HepG2 (cell line): ENCODE data around the gene LIF.

Source experiments
- ASH2L ChIP-seq: fragments of 300-600, 200-600 bp; sonication (generic); IDR thresholded peaks from 2 replicates; pipeline ENCODE4 v1.7.0; 2017; ENCODE audit warnings: low read depth, mild to moderate bottlenecking, moderate library complexity, mixed read lengths, low read length; ENCODE audit not compliant: insufficient read length
- ATF3 ChIP-seq: sonication (generic); formaldehyde crosslinking; IDR thresholded peaks from 2 replicates; pipeline ENCODE4 v1.4.0; 2020; ENCODE audit warnings: missing genetic modification reagents
- EZH2 ChIP-seq: conservative IDR thresholded peaks from 2 replicates; pipeline ENCODE4 v1.6.1; 2012; ENCODE audit warnings: mild to moderate bottlenecking, low read depth, low read length, moderate library complexity
- NR2F6 ChIP-seq, 2 experiments: IDR thresholded peaks; 2 replicates each; pipeline ENCODE4 v1.6.1; 2016; ENCODE audit warnings: antibody characterized with exemption in 1 of 2, mild to moderate bottlenecking in 1 of 2
- POLR2A ChIP-seq, 2 experiments: IDR thresholded peaks; 2 replicates each; pipeline ENCODE4 v1.6.1; 2011; ENCODE audit warnings: low read depth in 2 of 2, low read length in 2 of 2, mild to moderate bottlenecking in 1 of 2, moderate library complexity in 1 of 2; ENCODE audit not compliant: insufficient read depth in 1 of 2
- RARA ChIP-seq: IDR thresholded peaks from 2 replicates; pipeline ENCODE4 v1.6.1; 2016; ENCODE audit warnings: missing genetic modification reagents, missing compliant biosample characterization
- ZNF143 ChIP-seq: sonication (generic); formaldehyde crosslinking; IDR thresholded peaks from 2 replicates; pipeline ENCODE4 v1.4.0; 2020; ENCODE audit warnings: missing genetic modification reagents

GRCh38 chr22:30191040-30191701 is 55.4 kb downstream of the LIF start:
- TF ChIP-seq RARA (CRISPR knock-in tag): no peak
- TF ChIP-seq ATF3 (CRISPR knock-in tag): no peak
- no peak for TF ChIP-seq ASH2L
- TF ChIP-seq NR2F6 (IDR thresholded peaks at IDR 0.05): no peak
- no peak for TF ChIP-seq NR2F6 (CRISPR knock-in tag; IDR thresholded peaks at IDR 0.05)
- no peak for TF ChIP-seq EZH2
- no peak for TF ChIP-seq ZNF143 (CRISPR knock-in tag)
- no peak for TF ChIP-seq POLR2A (IDR thresholded peaks at IDR 0.05; ENCODE audit: insufficient read depth in 1 of 2, low read depth in 2 of 2, low read length in 2 of 2)
